Esophagus squamous epithelium (tissue), 4 donors: ENCODE results near the gene NFIB.

Source experiments
- CTCF ChIP-seq, 6 experiments: fragments of 450-650 bp in 4 of 6; fragments of 200-600 bp in 2 of 6; sonication (generic) in 2 of 6; IDR thresholded peaks; one replicate each; pipeline ENCODE4 v1.5.1; 2016 to 2019; ENCODE audit warnings: antibody characterized with exemption in 6 of 6, mild to moderate bottlenecking in 4 of 6, moderate library complexity in 4 of 6
- POLR2A ChIP-seq, 4 donors: fragments of 450-650 bp; IDR thresholded peaks; one replicate each; pipeline ENCODE4 v1.6.1; 2017; ENCODE audit warnings: antibody characterized with exemption in 4 of 4, mild to moderate bottlenecking in 4 of 4, moderate library complexity in 3 of 4

- TF ChIP-seq CTCF (IDR thresholded peaks at IDR 0.05) (no peak), POLR2A (IDR thresholded peaks at IDR 0.05) (no peak)
Measured at GRCh38 chr9:14197325-14197858, 116.5 kb downstream of the NFIB start.
